Endothelial cell of umbilical vein (primary cell): ENCODE results near the gene PDCD1. TPM values are rescaled to one million over a fixed set of nuclear protein-coding genes. Genes with fewer than 3 reads are reported as not detected.

Source experiments
- BruUV-seq: library from RNA; stranded (reverse); fragments of 400-500 nt; replicated peaks from 2 replicates; lab custom pipeline; 2021; lab: Mats Ljungman, UMichigan
- CTCF ChIA-PET: fragments of 300-600, 350-600 bp; sonication (Branson Sonifier 250); formaldehyde crosslinking; loops from one replicate; lab custom pipeline; 2021; ENCODE audit warnings: antibody characterized with exemption, inconsistent platforms; lab: Charles Lee
- POLR2A ChIA-PET: fragments of 300-600, 350-600 bp; sonication (Branson Sonifier 250); formaldehyde crosslinking; loops from one replicate; lab custom pipeline; 2021; ENCODE audit warnings: antibody characterized with exemption, inconsistent platforms; lab: Charles Lee
- DNase-seq: peaks from one replicate; pipeline ENCODE4 v3.0.0-alpha.2; 2011; ENCODE audit warnings: low read depth, low spot score
- FAIRE-seq: peaks from 2 replicates; lab custom pipeline; 2011; peaks lifted over from hg19 to GRCh38; lab: Jason Lieb, UNC
- H2AFZ ChIP-seq: 2 replicates; pipeline ENCODE4 v1.6.0; 2012; ENCODE audit warnings: low read depth, low read length, control low read depth, inconsistent platforms
- H3K27ac ChIP-seq: 2 replicates; pipeline ENCODE4 v1.5.1; 2011; ENCODE audit warnings: low read depth, mild to moderate bottlenecking, control low read depth, low read length, moderate library complexity; ENCODE audit not compliant: insufficient read depth
- H3K27me3 ChIP-seq, 2 experiments: 2 replicates each; pipeline versions ENCODE4 v1.6.0 to v1.6.1; 2011; ENCODE audit warnings: low read length in 2 of 2, mixed read lengths in 1 of 2; ENCODE audit not compliant: control insufficient read depth in 2 of 2, insufficient read depth in 2 of 2
- H3K36me3 ChIP-seq, 2 experiments: 2 replicates in 1 of 2; 3 replicates in 1 of 2; pipeline ENCODE4 v1.5.1; 2011; ENCODE audit warnings: low read length in 2 of 2, mild to moderate bottlenecking in 1 of 2, moderate library complexity in 1 of 2; ENCODE audit not compliant: control insufficient read depth in 2 of 2, insufficient read depth in 2 of 2; ENCODE audit errors: extremely low read depth in 1 of 2
- H3K4me1 ChIP-seq: 3 replicates; pipeline ENCODE4 v1.5.1; 2011; ENCODE audit warnings: mild to moderate bottlenecking, low read length; ENCODE audit not compliant: control insufficient read depth, insufficient read depth; ENCODE audit errors: extremely low read depth
- H3K4me2 ChIP-seq: 2 replicates; pipeline ENCODE4 v1.6.1; 2011; ENCODE audit warnings: low read length, control low read depth, mixed read lengths; ENCODE audit not compliant: insufficient read depth
- H3K4me3 ChIP-seq, 3 experiments: fragments of 200-600 bp in 1 of 3; sonication (generic), shearing (Covaris generic) in 1 of 3; replicated peaks in 1 of 3; 2 replicates each; pipeline ENCODE4 v1.5.1; 2011 to 2016; ENCODE audit warnings: control low read depth in 3 of 3, low read length in 3 of 3, mild to moderate bottlenecking in 2 of 3, inconsistent platforms in 1 of 3, low read depth in 1 of 3, moderate library complexity in 1 of 3; ENCODE audit not compliant: insufficient read depth in 1 of 3
- H3K79me2 ChIP-seq: 2 replicates; pipeline ENCODE4 v1.6.0; 2012; ENCODE audit warnings: low read length, inconsistent platforms; ENCODE audit not compliant: control insufficient read depth, insufficient read depth
- H3K9ac ChIP-seq: replicated peaks from 2 replicates; pipeline ENCODE3; 2011; ENCODE audit warnings: low read length, control low read depth; ENCODE audit not compliant: insufficient read depth; ENCODE audit errors: extremely low read depth
- H3K9me1 ChIP-seq: replicated peaks from 3 replicates; pipeline ENCODE4 v1.6.0; 2011; ENCODE audit warnings: mild to moderate bottlenecking, low read length; ENCODE audit not compliant: control insufficient read depth, insufficient read depth; ENCODE audit errors: extremely low read depth
- H3K9me3 ChIP-seq: replicated peaks from 2 replicates; pipeline ENCODE4 v1.5.1; 2012; ENCODE audit warnings: low read length, inconsistent platforms; ENCODE audit not compliant: control insufficient read depth, insufficient read depth
- H4K20me1 ChIP-seq: replicated peaks from 2 replicates; pipeline ENCODE3; 2011; ENCODE audit warnings: mild to moderate bottlenecking, low read length; ENCODE audit not compliant: control insufficient read depth, insufficient read depth; ENCODE audit errors: extremely low read depth
- EZH2 ChIP-seq: IDR thresholded peaks from 2 replicates; pipeline ENCODE4 v1.6.1; 2012; ENCODE audit warnings: borderline replicate concordance, low read depth, mild to moderate bottlenecking, moderate library complexity, low read length, inconsistent platforms; ENCODE audit not compliant: severe bottlenecking
- FOS ChIP-seq: IDR thresholded peaks from 2 replicates; pipeline ENCODE4 v1.6.1; 2011; ENCODE audit warnings: mild to moderate bottlenecking, low read length, moderate library complexity, borderline replicate concordance; ENCODE audit not compliant: insufficient read depth
- GATA2 ChIP-seq: IDR thresholded peaks from 2 replicates; pipeline ENCODE4 v1.7.0; 2011; ENCODE audit warnings: low read depth, mild to moderate bottlenecking, moderate library complexity, mixed read lengths, low read length; ENCODE audit not compliant: insufficient read length, insufficient read depth
- JUN ChIP-seq: IDR thresholded peaks from 2 replicates; pipeline ENCODE4 v1.6.1; 2011; ENCODE audit warnings: borderline replicate concordance, low read depth; ENCODE audit not compliant: insufficient read length, insufficient read depth
- MYC ChIP-seq: IDR thresholded peaks from one replicate; pipeline ENCODE4 v1.6.1; 2011; ENCODE audit warnings: mild to moderate bottlenecking, low read depth, low read length
- POLR2A ChIP-seq: IDR thresholded peaks from 2 replicates; pipeline ENCODE4 v1.6.1; 2012; ENCODE audit warnings: low read depth, mild to moderate bottlenecking, control low read depth, low read length
- POLR2AphosphoS5 ChIP-seq: IDR thresholded peaks from 2 replicates; pipeline ENCODE4 v1.6.1; 2012; ENCODE audit warnings: low read depth, mild to moderate bottlenecking, control low read depth, low read length, moderate library complexity; ENCODE audit not compliant: insufficient read depth
- dilution Hi-C: fragments of 300-500 bp; cut with MboI; formaldehyde crosslinking; loops from one replicate; pipeline ENCODE4 v1.15.0; 2019; ENCODE audit warnings: low sequenced_read_pairs; ENCODE audit not compliant: extremely low pct_ligation_motif_present
- intact Hi-C: fragments of 100-400 bp; cut with micrococcal nuclease; formaldehyde crosslinking; loops from one replicate; pipeline ENCODE4 v1.10.0; 2022
- polyA plus RNA-seq, 4 experiments: library from polyadenylated mRNA; depleted of rRNA in 3 of 4; stranded (reverse) in 3 of 4; unstranded in 1 of 4; fragments of >200 nt; gene quantifications; 2 replicates each; pipeline versions ENCODE4 v1.2.1 to v1.2.3, GENCODE V29; 2011 to 2012; ENCODE audit warnings: missing spikeins in 1 of 4
- total RNA-seq: library from RNA; stranded (reverse); gene quantifications from 2 replicates; pipeline ENCODE4 v1.2.3, GENCODE V29; 2021
- TF ChIP-seq, protein P1 (sequence below), 2 donors: IDR thresholded peaks; 1 replicate in 1 of 2; 2 replicates in 1 of 2; pipeline ENCODE4 v1.5.1; 2011; ENCODE audit warnings: low read length in 2 of 2, mild to moderate bottlenecking in 2 of 2, moderate library complexity in 2 of 2, control low read depth in 1 of 2, inconsistent platforms in 1 of 2, low read depth in 1 of 2; ENCODE audit not compliant: insufficient read depth in 1 of 2; ENCODE audit errors: extremely low read depth in 1 of 2
- TF ChIP-seq, protein P2 (sequence below): IDR thresholded peaks from 2 replicates; pipeline ENCODE4 v1.6.1; 2011; ENCODE audit not compliant: insufficient read depth, insufficient read length

The PDCD1 gene
- total and polyA plus RNA-seq, 2 donors (not counting 3 experiments of a cell fraction or from before 2014, with no cell fraction given) = not detected

DNA sequence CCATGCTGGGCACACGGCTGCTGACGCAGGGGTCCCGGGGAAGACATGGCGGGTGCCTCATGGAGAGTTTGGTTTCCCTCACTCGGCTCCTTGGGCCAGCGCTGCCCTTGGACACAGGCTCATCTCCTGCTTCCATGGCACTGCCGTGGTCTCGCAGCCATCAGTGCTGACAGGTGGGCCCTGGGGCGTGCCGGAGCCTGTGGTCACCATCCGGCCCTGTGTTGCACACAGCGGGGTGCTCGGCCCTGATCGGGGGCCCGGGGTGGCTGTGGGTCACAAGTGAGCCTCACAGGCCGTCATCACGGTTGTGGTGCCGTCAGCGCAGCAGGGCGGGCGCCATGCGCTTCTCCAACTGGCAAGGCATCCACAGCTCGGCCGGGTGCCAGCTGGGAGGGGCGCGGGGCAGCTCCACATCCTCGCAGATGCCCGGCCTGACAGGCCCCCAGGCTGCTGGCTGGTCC lies 11.4 kb upstream of the PDCD1 start:
- Histone ChIP-seq H3K4me2 (no peak overlapping the region), H3K9ac (no peak overlapping the region), H2AFZ (no peak overlapping the region), H3K27ac (no peak overlapping the region), H3K9me1 (no peaks in the 10 kb centered on the region), H3K79me2 (no peaks in the 10 kb centered on the region), H3K9me3 (no peaks in the 10 kb centered on the region), H4K20me1 (no peaks in the 10 kb centered on the region), H3K36me3 (no peaks in the 10 kb centered on the region), H3K27me3 (peaks cover 0 to 5% of the 10 kb centered on the region in 2 experiments), H3K4me3 (no peak overlapping the region), H3K4me1 (no peaks in the 10 kb centered on the region)
- intact Hi-C loops = loop anchor here (10.0 kb wide), 1 partner anchor 365 kb away; the partner anchor contains the start of gene STK25
- dilution Hi-C loops = no loop called here
- no peak for DNase-seq
- TF ChIP-seq EZH2 (no peak), FOS (no peak), JUN (no peak), MYC (no peak), POLR2AphosphoS5 (no peak), POLR2A (no peak), GATA2 (no peak)
- TF ChIP-seq, protein P1, sequence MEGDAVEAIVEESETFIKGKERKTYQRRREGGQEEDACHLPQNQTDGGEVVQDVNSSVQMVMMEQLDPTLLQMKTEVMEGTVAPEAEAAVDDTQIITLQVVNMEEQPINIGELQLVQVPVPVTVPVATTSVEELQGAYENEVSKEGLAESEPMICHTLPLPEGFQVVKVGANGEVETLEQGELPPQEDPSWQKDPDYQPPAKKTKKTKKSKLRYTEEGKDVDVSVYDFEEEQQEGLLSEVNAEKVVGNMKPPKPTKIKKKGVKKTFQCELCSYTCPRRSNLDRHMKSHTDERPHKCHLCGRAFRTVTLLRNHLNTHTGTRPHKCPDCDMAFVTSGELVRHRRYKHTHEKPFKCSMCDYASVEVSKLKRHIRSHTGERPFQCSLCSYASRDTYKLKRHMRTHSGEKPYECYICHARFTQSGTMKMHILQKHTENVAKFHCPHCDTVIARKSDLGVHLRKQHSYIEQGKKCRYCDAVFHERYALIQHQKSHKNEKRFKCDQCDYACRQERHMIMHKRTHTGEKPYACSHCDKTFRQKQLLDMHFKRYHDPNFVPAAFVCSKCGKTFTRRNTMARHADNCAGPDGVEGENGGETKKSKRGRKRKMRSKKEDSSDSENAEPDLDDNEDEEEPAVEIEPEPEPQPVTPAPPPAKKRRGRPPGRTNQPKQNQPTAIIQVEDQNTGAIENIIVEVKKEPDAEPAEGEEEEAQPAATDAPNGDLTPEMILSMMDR (IDR thresholded peaks at IDR 0.05; ENCODE audit: extremely low read depth in 1 of 2, insufficient read depth in 1 of 2, low read depth in 1 of 2, low read length in 2 of 2) = no peak
- TF ChIP-seq, protein P2, sequence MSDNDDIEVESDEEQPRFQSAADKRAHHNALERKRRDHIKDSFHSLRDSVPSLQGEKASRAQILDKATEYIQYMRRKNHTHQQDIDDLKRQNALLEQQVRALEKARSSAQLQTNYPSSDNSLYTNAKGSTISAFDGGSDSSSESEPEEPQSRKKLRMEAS = no peak
- FAIRE-seq = no peak
- POLR2A ChIA-PET = no interaction called here
- CTCF ChIA-PET = no interaction called here
- BruUV-seq = no TSS peak
